CD8-positive, alpha-beta memory T cell (primary cell): Measurements from ENCODE around the gene PARD3. TPM values are rescaled to one million over a fixed set of nuclear protein-coding genes. Genes with fewer than 3 reads are reported as not detected.

ENCODE experiments used
- CTCF ChIA-PET: fragments of 350-600 bp; sonication (Branson Sonifier 250); formaldehyde crosslinking; loops from one replicate; lab custom pipeline; 2021; ENCODE audit warnings: antibody characterized with exemption; lab: Charles Lee
- POLR2A ChIA-PET: fragments of 350-600 bp; sonication (Branson Sonifier 250); formaldehyde crosslinking; loops from one replicate; lab custom pipeline; 2021; ENCODE audit warnings: antibody characterized with exemption; lab: Charles Lee
- DNase-seq, 5 donors: peaks; one replicate each; pipeline versions ENCODE4 v3.0.0 to v3.0.0-alpha.2; 2020 to 2022; ENCODE audit warnings: mixed read lengths in 1 of 5
- H3K27ac ChIP-seq: one replicate; pipeline ENCODE4 v1.7.0; 2013; ENCODE audit warnings: low read depth, mild to moderate bottlenecking, low read length, moderate library complexity
- H3K27me3 ChIP-seq: 2 replicates; pipeline ENCODE4 v1.7.0; 2013; ENCODE audit warnings: low read length, mild to moderate bottlenecking; ENCODE audit not compliant: insufficient read depth, poor library complexity, severe bottlenecking
- H3K36me3 ChIP-seq: 2 replicates; pipeline ENCODE4 v1.7.0; 2013; ENCODE audit warnings: mild to moderate bottlenecking, low read length, moderate library complexity; ENCODE audit not compliant: insufficient read depth
- H3K4me1 ChIP-seq: 2 replicates; pipeline ENCODE4 v1.7.0; 2013; ENCODE audit warnings: mild to moderate bottlenecking, low read length, moderate library complexity; ENCODE audit not compliant: insufficient read depth
- H3K4me3 ChIP-seq: 2 replicates; pipeline ENCODE4 v1.7.0; 2013; ENCODE audit warnings: mild to moderate bottlenecking, low read length
- H3K9me3 ChIP-seq: 2 replicates; pipeline ENCODE4 v1.7.0; 2013; ENCODE audit warnings: mild to moderate bottlenecking, low read length
- H3K27ac Mint-ChIP-seq, 8 donors: one replicate each; pipeline ENCODE4 v1.8.0; 2020 to 2021; ENCODE audit warnings: mixed read lengths in 8 of 8, mild to moderate bottlenecking in 6 of 8, inconsistent platforms in 3 of 8, moderate library complexity in 3 of 8
- H3K27me3 Mint-ChIP-seq, 2 donors: one replicate each; pipeline ENCODE4 v1.8.0; 2020 to 2021; ENCODE audit warnings: mixed read lengths in 2 of 2, mild to moderate bottlenecking in 1 of 2, moderate library complexity in 1 of 2
- H3K36me3 Mint-ChIP-seq, 3 donors: one replicate each; pipeline ENCODE4 v1.8.0; 2020 to 2021; ENCODE audit warnings: mixed read lengths in 3 of 3, inconsistent platforms in 1 of 3, mild to moderate bottlenecking in 1 of 3
- H3K4me1 Mint-ChIP-seq, 3 donors: one replicate each; pipeline ENCODE4 v1.8.0; 2020 to 2021; ENCODE audit warnings: mixed read lengths in 3 of 3, inconsistent platforms in 1 of 3, mild to moderate bottlenecking in 1 of 3
- H3K4me3 Mint-ChIP-seq, 7 donors: one replicate each; pipeline ENCODE4 v1.8.0; 2020 to 2021; ENCODE audit warnings: mixed read lengths in 7 of 7, mild to moderate bottlenecking in 6 of 7, moderate library complexity in 4 of 7, inconsistent platforms in 2 of 7
- H3K9me3 Mint-ChIP-seq, 5 donors: one replicate each; pipeline ENCODE4 v1.8.0; 2020 to 2022; ENCODE audit warnings: mixed read lengths in 5 of 5, mild to moderate bottlenecking in 3 of 5, moderate library complexity in 2 of 5, inconsistent platforms in 1 of 5
- polyA plus RNA-seq: library from polyadenylated mRNA; unstranded; fragments of 300-500 nt; fragmentation: Illumina TruSeq; gene quantifications from one replicate; pipeline ENCODE4 v1.2.3, GENCODE V29; 2021
- total RNA-seq, 2 experiments: library from RNA; stranded (reverse); gene quantifications; one replicate each; pipeline ENCODE4 v1.2.3, GENCODE V29; 2021

PARD3 gene
- total and polyA plus RNA-seq, 3 experiments from 2014 or later, result 0.27 to 0.46 TPM; not detected in 1

DNA sequence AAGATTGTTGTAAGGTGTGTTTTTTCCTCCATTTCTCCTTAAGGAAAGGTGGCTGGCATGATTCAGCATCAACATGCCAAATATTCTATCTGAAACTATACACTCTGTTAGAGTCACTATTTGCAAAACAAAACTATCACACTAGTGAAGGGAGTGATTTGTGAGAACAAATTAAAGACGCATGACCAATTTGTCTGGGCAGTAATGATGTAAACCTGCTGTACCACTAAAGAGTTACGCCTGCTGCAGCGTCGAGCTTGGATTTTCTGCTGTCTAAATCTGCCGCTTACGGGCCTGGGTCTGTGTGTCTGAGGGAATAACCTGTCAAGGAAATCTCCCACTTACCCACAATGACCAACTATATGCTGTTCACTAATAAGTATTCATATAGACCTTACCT, 648.3 kb downstream of the PARD3 start:
- peaks cover 0 to 1% of the 10 kb centered on the region in 2 donors for H3K27me3 Mint-ChIP-seq
- H3K9me3 Mint-ChIP-seq, result peaks cover 0 to 4% (median 0%) of the 10 kb centered on the region in 5 donors
- no peaks in the 10 kb centered on the region for H3K36me3 ChIP-seq
- H3K27ac Mint-ChIP-seq, result no peak overlapping the region
- no peak overlapping the region for H3K4me3 Mint-ChIP-seq
- no peaks in the 10 kb centered on the region for H3K4me1 ChIP-seq
- ChIA-PET CTCF (no interaction called here), POLR2A (no interaction called here)
- H3K27me3 ChIP-seq, result no peaks in the 10 kb centered on the region
- no peaks in the 10 kb centered on the region for H3K9me3 ChIP-seq
- DNase-seq, result no peak
- H3K36me3 Mint-ChIP-seq, result no peaks in the 10 kb centered on the region
- no peaks in the 10 kb centered on the region for H3K4me1 Mint-ChIP-seq
- H3K27ac ChIP-seq, result no peak overlapping the region
- no peak overlapping the region for H3K4me3 ChIP-seq

DNA sequence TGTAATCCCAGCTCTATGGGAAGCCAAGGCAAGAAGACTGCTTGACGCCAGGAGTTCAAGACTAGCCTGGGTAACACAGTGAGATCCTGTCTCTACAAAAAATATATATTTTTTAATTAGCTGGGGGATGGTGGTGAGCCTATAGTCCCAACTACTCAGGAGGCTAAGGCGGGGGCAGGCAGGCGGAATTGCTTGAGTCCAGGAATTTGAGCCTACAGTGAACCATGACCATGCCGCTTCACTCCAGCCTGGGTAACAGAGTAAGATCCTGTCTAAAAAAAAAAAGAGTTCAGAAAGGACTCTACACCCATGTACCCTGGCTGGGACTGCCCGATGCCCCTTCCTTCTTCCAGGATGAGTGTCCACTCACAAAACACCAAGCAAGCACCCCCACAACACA, 648.7 kb downstream of the PARD3 start:
- H3K27ac Mint-ChIP-seq, result no peak overlapping the region
- H3K27me3 Mint-ChIP-seq, result peaks cover 0 to 1% of the 10 kb centered on the region in 2 donors
- Histone ChIP-seq H3K27ac (no peak overlapping the region), H3K4me3 (no peak overlapping the region), H3K27me3 (no peaks in the 10 kb centered on the region), H3K9me3 (no peaks in the 10 kb centered on the region), H3K4me1 (no peaks in the 10 kb centered on the region), H3K36me3 (no peaks in the 10 kb centered on the region)
- no peaks in the 10 kb centered on the region for H3K4me1 Mint-ChIP-seq
- no peaks in the 10 kb centered on the region for H3K36me3 Mint-ChIP-seq
- POLR2A ChIA-PET, result no interaction called here
- CTCF ChIA-PET, result no interaction called here
- no peak overlapping the region for H3K4me3 Mint-ChIP-seq
- peaks cover 0 to 3% (median 0%) of the 10 kb centered on the region in 5 donors for H3K9me3 Mint-ChIP-seq
- DNase-seq, result no peak

DNA sequence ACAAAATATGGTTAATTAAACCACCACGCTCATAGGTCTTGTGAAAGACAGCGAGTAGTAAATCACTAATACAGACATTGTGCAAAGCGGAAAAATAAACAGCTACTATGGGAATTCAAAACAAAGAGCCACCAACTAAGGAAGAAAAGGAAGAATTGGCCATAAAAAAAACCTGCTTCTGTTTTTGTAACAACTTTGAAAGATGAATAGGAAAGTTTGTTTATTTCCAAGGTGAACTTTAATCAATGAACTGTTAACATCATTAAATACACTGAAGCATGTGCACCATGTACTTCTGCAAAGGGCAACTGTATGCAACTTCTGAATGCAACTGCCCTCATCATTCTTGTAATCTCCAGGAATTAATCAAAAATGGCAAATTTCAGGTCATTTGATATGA, 651.1 kb downstream of the PARD3 start:
- no peak overlapping the region for H3K27ac ChIP-seq
- no peaks in the 10 kb centered on the region for H3K9me3 Mint-ChIP-seq
- no peaks in the 10 kb centered on the region for H3K27me3 ChIP-seq
- H3K27ac Mint-ChIP-seq, result no peak overlapping the region
- no peak for DNase-seq
- no peaks in the 10 kb centered on the region for H3K36me3 ChIP-seq
- no peak overlapping the region for H3K4me3 ChIP-seq
- peaks cover 0 to 1% of the 10 kb centered on the region in 2 donors for H3K27me3 Mint-ChIP-seq
- no peaks in the 10 kb centered on the region for H3K36me3 Mint-ChIP-seq
- ChIA-PET CTCF (no interaction called here), POLR2A (no interaction called here)
- no peak overlapping the region for H3K4me3 Mint-ChIP-seq
- H3K4me1 ChIP-seq, result no peaks in the 10 kb centered on the region
- H3K4me1 Mint-ChIP-seq, result no peaks in the 10 kb centered on the region
- H3K9me3 ChIP-seq, result no peaks in the 10 kb centered on the region

DNA sequence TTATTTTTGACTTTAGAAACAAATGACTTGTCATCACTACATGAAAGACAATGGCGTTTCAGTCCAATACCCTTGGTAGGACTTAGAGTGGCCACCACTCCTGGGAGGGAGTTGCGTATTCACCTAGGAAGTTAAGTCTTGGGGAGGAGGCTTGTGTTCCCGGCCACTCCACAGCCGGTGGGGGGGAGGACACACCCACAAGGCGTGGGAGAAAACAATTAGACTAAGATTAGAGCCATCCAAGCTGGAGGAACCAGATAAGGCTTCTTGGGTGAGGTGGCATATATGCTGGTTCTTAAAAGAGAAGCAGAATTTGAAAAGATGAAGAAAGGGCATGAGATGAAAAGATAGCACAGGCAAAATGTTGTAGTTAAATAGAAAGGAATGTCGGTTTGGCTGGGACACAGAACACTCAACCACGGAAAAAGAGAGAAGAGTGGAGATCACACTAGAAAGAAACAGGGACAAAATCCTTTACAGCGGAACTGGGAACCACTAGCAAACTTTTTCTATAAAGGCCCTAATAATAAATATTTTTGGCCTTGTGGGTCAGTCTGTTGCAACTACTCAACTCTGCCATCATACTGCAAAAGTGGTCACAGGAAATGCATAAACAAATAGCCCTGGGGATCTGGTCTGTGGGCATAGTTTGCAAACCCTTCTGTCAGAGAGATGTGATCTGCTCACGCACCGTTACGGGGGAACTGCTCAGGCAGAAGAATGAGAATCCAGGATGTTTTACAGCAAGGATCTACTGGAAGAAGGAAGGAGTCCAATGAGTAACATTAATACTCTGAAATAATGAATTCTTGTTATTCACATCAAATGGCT, 651.8 kb downstream of the PARD3 start:
- H3K4me3 ChIP-seq, result no peak overlapping the region
- no peak overlapping the region for H3K27ac ChIP-seq
- H3K36me3 ChIP-seq, result no peaks in the 10 kb centered on the region
- no peaks in the 10 kb centered on the region for H3K27me3 ChIP-seq
- H3K9me3 ChIP-seq, result no peaks in the 10 kb centered on the region
- Mint-ChIP-seq H3K4me3 (no peak overlapping the region), H3K36me3 (no peaks in the 10 kb centered on the region), H3K27ac (no peak overlapping the region), H3K4me1 (no peaks in the 10 kb centered on the region), H3K27me3 (peaks cover 0 to 2% of the 10 kb centered on the region in 2 donors), H3K9me3 (no peaks in the 10 kb centered on the region)
- ChIA-PET POLR2A (no interaction called here), CTCF (no interaction called here)
- no peak for DNase-seq
- no peaks in the 10 kb centered on the region for H3K4me1 ChIP-seq

DNA sequence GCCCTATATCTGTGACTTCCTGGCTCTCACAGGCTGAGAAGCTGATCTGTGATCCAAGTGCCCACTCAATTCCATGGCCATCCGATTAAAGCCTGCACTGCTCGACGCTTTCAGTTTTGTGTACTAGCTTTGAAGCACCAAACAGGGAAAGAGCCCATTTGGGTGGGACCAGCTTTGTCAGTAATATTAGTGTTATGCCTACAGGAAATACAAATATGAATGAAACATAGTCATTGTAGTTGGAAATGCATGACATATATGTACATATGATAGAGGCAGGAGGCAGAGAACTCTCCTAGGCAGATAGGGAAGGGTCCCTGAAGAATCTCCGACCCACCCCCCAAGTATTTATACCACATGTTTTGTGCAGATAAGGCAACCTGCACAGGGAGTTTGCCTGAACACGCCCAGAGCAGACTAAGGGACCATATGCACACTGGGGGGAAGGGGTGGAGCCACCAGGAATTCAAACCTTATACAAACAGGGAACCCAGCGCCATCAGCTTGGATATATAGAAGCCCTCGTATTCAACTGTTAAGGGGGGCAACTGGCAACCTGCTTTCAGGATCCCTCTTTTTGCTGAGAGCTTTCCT, 653.2 kb downstream of the PARD3 start:
- Histone ChIP-seq H3K4me3 (no peak overlapping the region), H3K36me3 (no peaks in the 10 kb centered on the region), H3K4me1 (no peaks in the 10 kb centered on the region), H3K9me3 (no peaks in the 10 kb centered on the region), H3K27ac (no peak overlapping the region), H3K27me3 (no peaks in the 10 kb centered on the region)
- POLR2A ChIA-PET, result no interaction called here
- no peak for DNase-seq
- Mint-ChIP-seq H3K4me1 (no peaks in the 10 kb centered on the region), H3K4me3 (no peak overlapping the region), H3K27ac (no peak overlapping the region), H3K9me3 (peaks cover 0 to 1% (median 0%) of the 10 kb centered on the region in 5 donors), H3K36me3 (no peaks in the 10 kb centered on the region), H3K27me3 (peaks cover 0 to 2% of the 10 kb centered on the region in 2 donors)
- CTCF ChIA-PET, result no interaction called here

DNA sequence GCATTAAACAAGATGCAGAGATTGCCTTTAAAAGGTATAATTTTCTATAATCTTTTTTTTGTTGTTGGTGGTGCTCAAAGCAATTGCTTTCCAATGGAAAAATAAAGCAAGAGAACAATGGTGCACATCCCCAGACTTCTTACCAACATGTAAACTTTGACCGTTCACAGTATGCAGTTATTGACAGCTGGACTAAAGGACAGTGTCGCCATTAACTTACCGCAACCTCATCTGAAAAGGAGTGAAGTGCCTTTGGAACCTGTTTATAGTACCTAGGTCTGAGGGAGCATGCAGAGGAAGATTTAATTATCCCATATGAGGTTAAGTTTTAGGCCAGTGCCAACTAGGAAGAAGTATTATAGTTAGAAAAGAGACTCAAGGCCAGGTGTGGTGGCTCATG, 654.5 kb downstream of the PARD3 start:
- no peak overlapping the region for H3K27ac ChIP-seq
- ChIA-PET POLR2A (no interaction called here), CTCF (no interaction called here)
- no peak overlapping the region for H3K4me3 ChIP-seq
- H3K9me3 ChIP-seq, result no peaks in the 10 kb centered on the region
- H3K9me3 Mint-ChIP-seq, result peaks cover 0 to 2% (median 0%) of the 10 kb centered on the region in 5 donors
- H3K27me3 Mint-ChIP-seq, result peaks cover 0 to 2% of the 10 kb centered on the region in 2 donors
- no peak overlapping the region for H3K27ac Mint-ChIP-seq
- H3K36me3 ChIP-seq, result no peaks in the 10 kb centered on the region
- H3K4me1 ChIP-seq, result no peaks in the 10 kb centered on the region
- H3K4me3 Mint-ChIP-seq, result no peak overlapping the region
- no peaks in the 10 kb centered on the region for H3K4me1 Mint-ChIP-seq
- DNase-seq, result no peak
- no peaks in the 10 kb centered on the region for H3K36me3 Mint-ChIP-seq
- H3K27me3 ChIP-seq, result no peaks in the 10 kb centered on the region

DNA sequence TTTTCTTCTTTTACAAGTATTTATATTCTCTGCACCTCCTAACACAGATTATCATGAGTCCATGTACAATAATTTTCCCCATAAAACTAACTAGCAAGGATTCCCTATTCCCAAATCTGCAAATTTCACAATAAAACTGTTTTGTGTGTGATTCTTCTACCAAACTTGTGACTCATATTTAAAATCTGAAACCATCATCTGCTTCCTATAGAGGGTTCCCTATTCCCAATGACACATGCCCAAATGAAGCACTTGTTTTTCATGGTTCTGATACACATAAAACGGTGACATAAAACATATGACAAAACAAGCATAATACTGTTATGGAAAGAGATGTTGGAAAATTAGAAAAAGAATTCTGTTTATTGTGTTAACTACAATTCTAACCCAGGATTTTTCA, 657.6 kb downstream of the PARD3 start:
- Mint-ChIP-seq H3K27ac (no peak overlapping the region), H3K4me3 (no peak overlapping the region), H3K27me3 (peaks cover 0 to 2% of the 10 kb centered on the region in 2 donors), H3K36me3 (no peaks in the 10 kb centered on the region), H3K9me3 (peaks cover 0 to 2% (median 0%) of the 10 kb centered on the region in 5 donors), H3K4me1 (no peaks in the 10 kb centered on the region)
- no peaks in the 10 kb centered on the region for H3K4me1 ChIP-seq
- no peak overlapping the region for H3K4me3 ChIP-seq
- no peaks in the 10 kb centered on the region for H3K27me3 ChIP-seq
- H3K9me3 ChIP-seq, result no peaks in the 10 kb centered on the region
- ChIA-PET CTCF (no interaction called here), POLR2A (no interaction called here)
- no peak overlapping the region for H3K27ac ChIP-seq
- no peaks in the 10 kb centered on the region for H3K36me3 ChIP-seq
- DNase-seq, result no peak

DNA sequence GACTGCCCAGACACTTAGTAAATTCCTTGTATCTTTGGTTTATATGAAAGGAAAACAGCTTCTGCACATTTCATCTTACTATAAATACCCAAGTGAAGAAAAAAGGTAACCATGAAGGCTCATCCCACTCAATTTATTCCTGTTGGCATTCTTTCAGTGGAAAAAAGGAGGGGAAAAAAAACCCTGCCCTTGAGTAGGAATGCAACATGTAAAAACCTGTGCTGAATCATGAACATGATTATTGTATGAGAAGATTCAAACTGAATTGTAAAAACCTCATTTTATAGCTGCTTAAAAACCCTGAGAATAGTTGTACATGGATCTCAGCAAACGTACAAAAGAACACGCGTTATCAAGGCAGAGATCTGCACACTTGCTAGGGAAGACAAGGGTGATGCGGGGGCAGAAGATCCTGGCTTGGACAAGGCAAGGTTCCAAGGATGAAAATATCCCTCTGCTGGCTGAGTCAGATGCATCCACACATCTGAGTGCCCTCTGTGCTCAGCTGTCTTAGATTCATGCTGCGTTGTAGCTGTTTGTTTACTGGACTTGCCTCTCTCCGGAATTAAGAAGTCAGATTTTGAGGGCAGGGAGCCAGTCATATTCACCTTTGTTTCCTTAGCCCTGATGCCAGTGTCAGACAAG, 658.2 kb downstream of the PARD3 start:
- no peaks in the 10 kb centered on the region for H3K27me3 ChIP-seq
- H3K27ac ChIP-seq, result no peak overlapping the region
- peaks cover 0 to 2% of the 10 kb centered on the region in 2 donors for H3K27me3 Mint-ChIP-seq
- no peaks in the 10 kb centered on the region for H3K36me3 Mint-ChIP-seq
- DNase-seq, result no peak
- no peak overlapping the region for H3K27ac Mint-ChIP-seq
- no peaks in the 10 kb centered on the region for H3K9me3 ChIP-seq
- CTCF ChIA-PET, result no interaction called here
- no peak overlapping the region for H3K4me3 ChIP-seq
- no peak overlapping the region for H3K4me3 Mint-ChIP-seq
- POLR2A ChIA-PET, result no interaction called here
- no peaks in the 10 kb centered on the region for H3K4me1 ChIP-seq
- peaks cover 0 to 2% (median 0%) of the 10 kb centered on the region in 5 donors for H3K9me3 Mint-ChIP-seq
- no peaks in the 10 kb centered on the region for H3K4me1 Mint-ChIP-seq
- H3K36me3 ChIP-seq, result no peaks in the 10 kb centered on the region
